Ovary (tissue), 3 donors: ENCODE measurements around the gene BANP.

Experiments
- CTCF ChIP-seq, 3 donors: fragments of 450-650 bp in 2 of 3; fragments of 200-600 bp in 1 of 3; IDR thresholded peaks; one replicate each; pipeline versions ENCODE4 v1.5.1 to v1.8.0; 2016 to 2022; ENCODE audit warnings: antibody characterized with exemption in 3 of 3, mild to moderate bottlenecking in 1 of 3
- EP300 ChIP-seq: sonication (generic); formaldehyde crosslinking; IDR thresholded peaks from one replicate; pipeline ENCODE4 v1.6.1; 2017; ENCODE audit warnings: antibody characterized with exemption
- POLR2A ChIP-seq: fragments of 450-650 bp; IDR thresholded peaks from one replicate; pipeline ENCODE4 v1.6.1; 2017; ENCODE audit warnings: antibody characterized with exemption, mild to moderate bottlenecking, moderate library complexity
- donor health status: DM: no; HTN: no; CAD: no.

- TF ChIP-seq CTCF (IDR thresholded peaks at IDR 0.05) (no peak), POLR2A (no peak), EP300 (no peak)
These were observed 114.5 kb downstream of the BANP start for GRCh38 chr16:88065747-88066142.
